Measurements from ENCODE around the gene ZNF121.
"Not testable (repeated sequence)": the region's sequence is repeated elsewhere in the genome, so short reads cannot be mapped to it uniquely, and the experiment has no call there.

GRCh38 chr19:9539921-9540320 is 44.4 kb downstream of the ZNF121 start:
- not testable (repeated sequence) for TF ChIP-seq POLR2A (IDR thresholded peaks at IDR 0.05; ENCODE audit: extremely low read depth, insufficient read length); CTCF (IDR thresholded peaks at IDR 0.05; ENCODE audit: low read depth, low read length); MAX (IDR thresholded peaks at IDR 0.05; ENCODE audit: low read depth, low read length); MYC (IDR thresholded peaks at IDR 0.05; ENCODE audit: low read depth, low read length)

Data from NB4 (cell line).